ENCODE data around the gene MPST. TPM values are rescaled to one million over a fixed set of nuclear protein-coding genes. Genes with fewer than 3 reads are reported as not detected.

MPST gene
- total RNA-seq, 1 donor from 2014 or later: 36.9 TPM

- Histone ChIP-seq H2AFZ (replicated peaks) (no peak overlapping the region), H3K4me1 (no peaks in the 10 kb centered on the region), H3K4me3 (no peak overlapping the region), H3K9ac (no peak overlapping the region), H3F3A (ENCODE audit: low read depth) (no peaks in the 10 kb centered on the region), H3K9me3 (ENCODE audit: low read depth) (no peaks in the 10 kb centered on the region), H3K79me2 (ENCODE audit: low read depth) (no peaks in the 10 kb centered on the region), H3K27ac (no peak overlapping the region), H4K20me1 (ENCODE audit: low read depth) (no peaks in the 10 kb centered on the region), H3K27me3 (no peaks in the 10 kb centered on the region), H3K4me2 (no peak overlapping the region), H3K36me3 (no peaks in the 10 kb centered on the region)
- H3K27me3 Mint-ChIP-seq (ENCODE audit: insufficient read depth, low read depth): peaks cover 3% of the 10 kb centered on the region
- H3K4me3 Mint-ChIP-seq: no peak overlapping the region
- H3K4me1 Mint-ChIP-seq: no peaks in the 10 kb centered on the region
- H3K27ac Mint-ChIP-seq: no peak overlapping the region
- DNase-seq (ENCODE audit: low spot score): no peak
- no peaks in the 10 kb centered on the region for H3K9me3 Mint-ChIP-seq
- H3K36me3 Mint-ChIP-seq: peaks cover 7% of the 10 kb centered on the region
- TF ChIP-seq EZH2phosphoT487 (IDR thresholded peaks at IDR 0.05) (no peak), CTCF (IDR thresholded peaks at IDR 0.05) (no peak), EZH2 (IDR thresholded peaks at IDR 0.05) (no peak)
Measured at GRCh38 chr22:37060801-37061610, 41.5 kb downstream of the MPST start.

- Histone ChIP-seq H2AFZ (replicated peaks) (no peak overlapping the region), H3K9me3 (ENCODE audit: low read depth) (no peaks in the 10 kb centered on the region), H3K9ac (no peak overlapping the region), H3F3A (ENCODE audit: low read depth) (no peaks in the 10 kb centered on the region), H3K4me2 (no peak overlapping the region), H3K27ac (no peak overlapping the region), H3K36me3 (no peaks in the 10 kb centered on the region), H3K27me3 (peaks cover 6% of the 10 kb centered on the region), H3K4me1 (no peaks in the 10 kb centered on the region), H4K20me1 (ENCODE audit: low read depth) (no peaks in the 10 kb centered on the region), H3K79me2 (ENCODE audit: low read depth) (no peaks in the 10 kb centered on the region), H3K4me3 (no peak overlapping the region)
- H3K4me1 Mint-ChIP-seq: no peaks in the 10 kb centered on the region
- H3K4me3 Mint-ChIP-seq: no peak overlapping the region
- DNase-seq (ENCODE audit: low spot score): no peak
- H3K36me3 Mint-ChIP-seq: peaks cover 7% of the 10 kb centered on the region
- H3K27ac Mint-ChIP-seq: no peak overlapping the region
- no peaks in the 10 kb centered on the region for H3K9me3 Mint-ChIP-seq
- peaks cover 3% of the 10 kb centered on the region for H3K27me3 Mint-ChIP-seq (ENCODE audit: insufficient read depth, low read depth)
- TF ChIP-seq EZH2 (IDR thresholded peaks at IDR 0.05): no peak
- TF ChIP-seq EZH2phosphoT487 (IDR thresholded peaks at IDR 0.05): no peak
- no peak for TF ChIP-seq CTCF (IDR thresholded peaks at IDR 0.05)
Measured at GRCh38 chr22:37061611-37062375, 42.3 kb downstream of the MPST start.

GRCh38 chr22:37062376-37062675, 42.8 kb downstream of the MPST start:
- H3K4me3 ChIP-seq: no peak overlapping the region
- Mint-ChIP-seq H3K27ac (no peak overlapping the region), H3K4me1 (no peaks in the 10 kb centered on the region), H3K9me3 (no peaks in the 10 kb centered on the region), H3K4me3 (no peak overlapping the region), H3K27me3 (ENCODE audit: insufficient read depth, low read depth) (peaks cover 3% of the 10 kb centered on the region), H3K36me3 (peaks cover 5% of the 10 kb centered on the region)
- H3K9ac ChIP-seq: no peak overlapping the region
- H3K9me3 ChIP-seq (ENCODE audit: low read depth): no peaks in the 10 kb centered on the region
- peaks cover 9% of the 10 kb centered on the region for H3K27me3 ChIP-seq
- no peaks in the 10 kb centered on the region for H3K4me1 ChIP-seq
- H3K79me2 ChIP-seq (ENCODE audit: low read depth): no peaks in the 10 kb centered on the region
- H3K4me2 ChIP-seq: no peak overlapping the region
- no peak for DNase-seq (ENCODE audit: low spot score)
- no peak overlapping the region for H2AFZ ChIP-seq (replicated peaks)
- no peaks in the 10 kb centered on the region for H4K20me1 ChIP-seq (ENCODE audit: low read depth)
- H3K27ac ChIP-seq: no peak overlapping the region
- no peaks in the 10 kb centered on the region for H3K36me3 ChIP-seq
- TF ChIP-seq EZH2 (IDR thresholded peaks at IDR 0.05) (no peak), CTCF (IDR thresholded peaks at IDR 0.05) (no peak), EZH2phosphoT487 (IDR thresholded peaks at IDR 0.05) (no peak)
- H3F3A ChIP-seq (ENCODE audit: low read depth): no peaks in the 10 kb centered on the region
